GM04504 (cell line): ENCODE results near the gene NLGN4Y.
"Not testable (repeated sequence)": the region's sequence is repeated elsewhere in the genome, so short reads cannot be mapped to it uniquely, and the experiment has no call there.

Experiments
- DNase-seq: peaks from one replicate; pipeline ENCODE4 v3.0.0-alpha.2; 2012; ENCODE audit warnings: low read depth

NLGN4Y gene

DNA sequence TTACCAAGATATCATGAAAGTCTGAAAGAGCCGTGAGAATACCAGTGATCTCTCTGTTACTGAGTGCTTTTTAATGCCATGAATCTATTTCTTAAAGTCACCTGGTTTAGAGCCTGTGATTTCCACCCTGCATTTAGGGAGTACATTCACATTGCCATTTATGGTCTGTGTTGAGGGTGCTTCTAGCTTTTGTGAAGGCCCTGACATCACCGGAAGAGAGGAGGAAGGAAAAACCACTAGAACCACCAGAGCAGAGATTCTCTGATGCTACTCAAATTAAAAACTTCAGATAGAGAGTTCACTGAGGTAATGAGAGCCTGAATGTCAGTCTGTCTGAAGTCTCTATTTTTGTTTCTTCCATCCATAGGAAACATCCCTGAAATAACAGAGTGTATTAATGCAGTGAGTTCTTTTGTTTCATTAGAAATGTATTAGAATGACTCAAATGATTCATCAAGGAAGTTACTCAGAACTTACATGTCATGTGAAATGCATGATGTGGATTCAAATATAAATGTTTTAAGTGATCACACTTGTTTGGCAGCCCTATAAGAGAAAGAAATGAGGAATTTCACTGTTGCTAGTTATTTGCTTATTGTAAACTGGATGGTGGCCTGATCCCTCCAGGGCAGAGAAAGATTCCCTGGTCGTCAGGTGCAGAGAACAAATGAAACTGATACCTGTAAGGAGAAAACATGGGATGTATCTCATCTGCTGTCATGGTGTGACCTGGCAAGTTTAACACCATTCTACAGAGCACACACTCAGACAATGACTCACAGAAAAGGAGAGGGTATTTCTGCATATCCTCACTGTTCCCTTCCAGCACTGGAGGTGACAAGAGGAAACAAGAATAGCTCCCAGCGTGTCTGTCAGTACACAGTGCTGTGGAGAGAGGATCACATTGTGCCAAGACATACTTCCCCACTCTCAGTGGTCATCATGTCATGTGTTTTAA lies 310.1 kb downstream of the NLGN4Y start:
- DNase-seq: no peak

DNA sequence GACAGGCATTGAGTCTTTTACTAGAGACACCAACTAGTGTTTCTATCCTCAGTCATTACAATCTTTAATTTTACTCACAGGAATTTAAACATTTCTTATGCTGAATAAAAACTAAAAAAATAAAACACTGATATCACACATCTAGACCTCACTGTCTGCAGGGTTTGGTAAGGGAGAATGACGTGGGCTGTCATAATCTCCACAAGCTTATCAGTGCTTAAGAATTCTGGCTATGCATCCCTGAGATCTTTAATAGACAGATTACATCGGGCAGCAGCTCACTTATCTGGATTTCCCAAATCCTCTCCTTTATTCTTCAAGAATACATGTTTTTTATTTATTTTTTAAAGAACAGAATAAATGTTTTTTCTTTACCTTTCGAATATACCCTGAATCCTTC lies 313.1 kb downstream of the NLGN4Y start:
- DNase-seq: no peak

DNA sequence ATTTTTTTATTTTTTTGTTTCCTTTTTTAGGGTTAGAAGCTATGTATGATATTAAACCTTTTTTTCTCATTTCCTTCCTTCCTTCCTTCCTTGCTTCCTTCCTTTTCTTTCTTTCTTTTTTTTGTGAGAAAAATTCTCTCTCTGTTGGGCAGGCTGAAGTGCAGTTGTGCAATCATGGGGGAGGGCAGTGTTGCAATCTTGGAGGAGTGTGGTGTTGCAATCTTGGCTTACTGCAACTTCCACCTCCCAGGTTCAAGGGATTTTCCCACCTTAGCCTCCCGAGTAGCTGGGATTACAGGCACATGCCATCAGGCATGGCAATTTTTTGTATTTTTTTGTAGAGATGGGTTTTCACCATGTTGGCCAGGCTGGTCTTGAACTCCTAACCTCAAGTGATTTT lies 326.4 kb downstream of the NLGN4Y start:
- DNase-seq: no peak

DNA sequence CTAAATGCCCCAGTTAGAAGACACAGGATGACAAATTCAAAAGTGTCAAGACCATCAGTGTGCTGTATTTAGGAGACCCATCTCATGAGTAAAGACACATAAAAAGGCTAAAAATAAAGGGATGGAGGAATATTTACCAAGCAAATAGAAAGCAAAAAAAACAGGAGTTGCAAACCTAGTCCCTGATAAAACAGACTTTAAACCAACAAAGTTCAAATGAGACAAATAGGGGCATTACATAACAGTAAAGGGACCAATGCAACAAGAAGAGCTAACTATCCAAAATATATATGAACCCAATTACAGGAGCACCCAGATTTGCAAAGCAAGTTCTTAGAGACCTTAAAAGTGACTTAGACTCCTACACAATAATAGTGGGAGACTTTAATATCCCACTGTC lies 336.1 kb downstream of the NLGN4Y start:
- DNase-seq: no peak

DNA sequence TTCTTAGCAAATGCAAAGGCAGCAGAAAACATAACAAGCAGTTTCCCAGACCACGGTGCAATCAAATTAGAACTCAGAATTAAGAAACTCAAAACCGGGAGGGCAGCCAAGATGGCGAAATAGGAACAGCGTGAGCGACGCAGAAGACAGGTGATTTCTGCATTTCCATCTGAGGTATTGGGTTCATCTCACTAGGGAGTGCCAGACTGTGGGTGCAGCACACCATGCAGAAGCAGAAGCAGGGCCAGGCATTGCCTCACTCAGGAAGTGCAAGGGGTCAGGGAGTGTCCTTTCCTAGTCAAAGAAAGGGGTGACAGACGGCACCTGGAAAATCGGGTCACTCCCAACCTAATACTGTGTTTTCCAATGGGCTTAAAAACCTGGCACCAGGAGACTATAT lies 336.7 kb downstream of the NLGN4Y start:
- not testable (repeated sequence) for DNase-seq

DNA sequence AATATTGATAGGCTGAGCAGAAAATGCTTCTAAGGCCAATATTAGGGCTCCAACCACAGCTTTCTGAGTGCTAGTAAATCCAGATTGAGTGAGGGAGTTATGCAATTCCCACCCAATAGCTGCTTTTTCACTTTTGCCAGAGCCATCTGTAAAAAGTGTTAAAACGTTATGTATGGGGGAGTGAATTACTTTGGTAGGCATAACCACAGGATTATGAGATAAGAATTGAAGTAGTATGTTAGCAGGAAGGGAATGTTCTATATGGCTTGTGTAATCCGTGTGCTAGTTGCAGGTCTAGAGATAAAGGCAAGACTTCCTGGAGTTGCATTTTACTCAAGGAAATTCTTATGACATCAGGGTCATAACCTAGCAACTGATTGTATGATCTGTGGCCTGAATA lies 347.6 kb downstream of the NLGN4Y start:
- DNase-seq: no peak
